Left ventricle myocardium inferior (tissue), 1 donor: Measurements from ENCODE around the gene CDC45. TPM values are rescaled to one million over a fixed set of nuclear protein-coding genes. Genes with fewer than 3 reads are reported as not detected.

Experiments
- DNase-seq: peaks from one replicate; pipeline ENCODE4 v3.0.0-alpha.2; 2020
- H3K27ac ChIP-seq: fragments of 200-600 bp; replicated peaks from 2 replicates; pipeline ENCODE4 v1.8.0; 2021
- H3K27me3 ChIP-seq: fragments of 200-600 bp; 2 replicates; pipeline ENCODE4 v1.8.0; 2021; ENCODE audit warnings: low read depth
- H3K36me3 ChIP-seq: fragments of 200-600 bp; 2 replicates; pipeline ENCODE4 v1.8.0; 2021
- H3K4me1 ChIP-seq: fragments of 200-600 bp; 2 replicates; pipeline ENCODE4 v1.8.0; 2021
- H3K4me3 ChIP-seq: fragments of 200-600 bp; 2 replicates; pipeline ENCODE4 v1.8.0; 2021; ENCODE audit warnings: mild to moderate bottlenecking, moderate library complexity
- H3K9me3 ChIP-seq: fragments of 200-600 bp; replicated peaks from 2 replicates; pipeline ENCODE4 v1.8.0; 2021
- intact Hi-C: fragments of 100-400 bp; cut with micrococcal nuclease; formaldehyde crosslinking; loops from one replicate; pipeline ENCODE4 v1.11.0; 2022
- total RNA-seq: library from RNA; stranded (reverse); fragmentation: NEBNext Ultra II Directional; extraction: Animal tissue kit (Norgen Biotek cat#: 25700); gene quantifications from one replicate; pipeline ENCODE4 v1.2.1, GENCODE V29; 2021
- TF ChIP-seq, protein P1 (sequence below): fragments of 200-600 bp; IDR thresholded peaks from 2 replicates; pipeline ENCODE4 v1.8.0; 2021; ENCODE audit warnings: antibody characterized with exemption, mild to moderate bottlenecking, borderline replicate concordance
- donor health status: DM: no; HTN: yes; CAD: no; lungs with severe emphysema.

Gene CDC45
- total RNA-seq, 1 donor from 2014 or later, result 0.77 TPM

DNA sequence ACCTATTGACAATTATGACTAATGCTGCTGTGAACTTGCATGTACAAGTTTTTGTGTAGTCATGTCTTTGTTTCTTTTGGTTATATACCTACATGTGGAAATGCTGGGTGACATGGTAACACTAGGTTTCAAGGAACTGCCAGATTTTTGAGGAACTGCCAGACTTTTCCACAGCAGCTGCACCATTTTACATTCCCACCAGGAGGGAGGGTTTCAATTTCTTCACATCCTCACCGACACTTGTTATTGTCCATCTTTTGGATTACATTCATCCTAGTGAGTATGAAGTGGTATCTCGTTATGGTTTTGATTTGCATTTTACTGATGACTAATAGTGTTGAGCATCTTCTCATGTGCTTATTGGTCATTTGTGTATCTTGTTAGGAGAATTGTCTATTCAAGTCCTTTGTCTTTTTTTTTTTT lies 31.2 kb downstream of the CDC45 start:
- Histone ChIP-seq H3K27me3 (no peaks in the 10 kb centered on the region), H3K4me1 (no peaks in the 10 kb centered on the region), H3K27ac (no peak overlapping the region), H3K36me3 (no peaks in the 10 kb centered on the region), H3K4me3 (no peak overlapping the region), H3K9me3 (peaks cover 18% of the 10 kb centered on the region)
- no peak for DNase-seq
- intact Hi-C loops, result no loop called here
- TF ChIP-seq, protein P1, sequence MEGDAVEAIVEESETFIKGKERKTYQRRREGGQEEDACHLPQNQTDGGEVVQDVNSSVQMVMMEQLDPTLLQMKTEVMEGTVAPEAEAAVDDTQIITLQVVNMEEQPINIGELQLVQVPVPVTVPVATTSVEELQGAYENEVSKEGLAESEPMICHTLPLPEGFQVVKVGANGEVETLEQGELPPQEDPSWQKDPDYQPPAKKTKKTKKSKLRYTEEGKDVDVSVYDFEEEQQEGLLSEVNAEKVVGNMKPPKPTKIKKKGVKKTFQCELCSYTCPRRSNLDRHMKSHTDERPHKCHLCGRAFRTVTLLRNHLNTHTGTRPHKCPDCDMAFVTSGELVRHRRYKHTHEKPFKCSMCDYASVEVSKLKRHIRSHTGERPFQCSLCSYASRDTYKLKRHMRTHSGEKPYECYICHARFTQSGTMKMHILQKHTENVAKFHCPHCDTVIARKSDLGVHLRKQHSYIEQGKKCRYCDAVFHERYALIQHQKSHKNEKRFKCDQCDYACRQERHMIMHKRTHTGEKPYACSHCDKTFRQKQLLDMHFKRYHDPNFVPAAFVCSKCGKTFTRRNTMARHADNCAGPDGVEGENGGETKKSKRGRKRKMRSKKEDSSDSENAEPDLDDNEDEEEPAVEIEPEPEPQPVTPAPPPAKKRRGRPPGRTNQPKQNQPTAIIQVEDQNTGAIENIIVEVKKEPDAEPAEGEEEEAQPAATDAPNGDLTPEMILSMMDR, result no peak

DNA sequence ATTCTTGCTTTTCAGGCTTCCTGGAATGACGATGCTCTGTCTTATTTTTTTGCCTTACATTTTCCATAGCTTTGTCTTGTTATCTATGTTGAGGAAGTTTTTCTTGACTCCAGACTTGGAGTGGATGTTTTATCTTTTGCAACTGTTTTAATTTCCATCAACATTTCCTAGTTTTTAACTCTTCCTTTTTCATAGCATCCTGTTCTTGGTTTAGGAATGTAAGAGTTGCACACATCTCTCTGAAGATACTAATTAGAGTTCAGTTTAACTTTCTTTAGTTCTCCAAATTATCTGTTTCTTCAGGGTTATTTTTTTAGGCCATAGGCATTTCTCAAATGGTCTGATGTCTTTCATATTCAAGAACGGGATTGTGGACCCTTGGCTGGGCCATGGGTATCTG lies 34.1 kb downstream of the CDC45 start:
- DNase-seq, result no peak
- Histone ChIP-seq H3K27me3 (no peaks in the 10 kb centered on the region), H3K9me3 (peaks cover 18% of the 10 kb centered on the region), H3K27ac (no peak overlapping the region), H3K36me3 (no peaks in the 10 kb centered on the region), H3K4me1 (no peaks in the 10 kb centered on the region), H3K4me3 (no peak overlapping the region)
- intact Hi-C loops, result no loop called here
- TF ChIP-seq, protein P1, result no peak

GRCh38 chr22:19514831-19515565 lies 35.3 kb downstream of the CDC45 start:
- DNase-seq, result no peak
- TF ChIP-seq, protein P1, result no peak
- intact Hi-C loops, result no loop called here
- Histone ChIP-seq H3K4me3 (no peak overlapping the region), H3K4me1 (no peaks in the 10 kb centered on the region), H3K27ac (no peak overlapping the region), H3K36me3 (no peaks in the 10 kb centered on the region), H3K9me3 (peaks cover 18% of the 10 kb centered on the region), H3K27me3 (no peaks in the 10 kb centered on the region)

- Histone ChIP-seq H3K36me3 (no peaks in the 10 kb centered on the region), H3K9me3 (peaks cover 18% of the 10 kb centered on the region), H3K4me3 (no peak overlapping the region), H3K4me1 (no peaks in the 10 kb centered on the region), H3K27ac (no peak overlapping the region), H3K27me3 (no peaks in the 10 kb centered on the region)
- intact Hi-C loops, result no loop called here
- no peak for DNase-seq
- TF ChIP-seq, protein P1, result no peak
These were observed 36.1 kb downstream of the CDC45 start for GRCh38 chr22:19515654-19516377.

DNA sequence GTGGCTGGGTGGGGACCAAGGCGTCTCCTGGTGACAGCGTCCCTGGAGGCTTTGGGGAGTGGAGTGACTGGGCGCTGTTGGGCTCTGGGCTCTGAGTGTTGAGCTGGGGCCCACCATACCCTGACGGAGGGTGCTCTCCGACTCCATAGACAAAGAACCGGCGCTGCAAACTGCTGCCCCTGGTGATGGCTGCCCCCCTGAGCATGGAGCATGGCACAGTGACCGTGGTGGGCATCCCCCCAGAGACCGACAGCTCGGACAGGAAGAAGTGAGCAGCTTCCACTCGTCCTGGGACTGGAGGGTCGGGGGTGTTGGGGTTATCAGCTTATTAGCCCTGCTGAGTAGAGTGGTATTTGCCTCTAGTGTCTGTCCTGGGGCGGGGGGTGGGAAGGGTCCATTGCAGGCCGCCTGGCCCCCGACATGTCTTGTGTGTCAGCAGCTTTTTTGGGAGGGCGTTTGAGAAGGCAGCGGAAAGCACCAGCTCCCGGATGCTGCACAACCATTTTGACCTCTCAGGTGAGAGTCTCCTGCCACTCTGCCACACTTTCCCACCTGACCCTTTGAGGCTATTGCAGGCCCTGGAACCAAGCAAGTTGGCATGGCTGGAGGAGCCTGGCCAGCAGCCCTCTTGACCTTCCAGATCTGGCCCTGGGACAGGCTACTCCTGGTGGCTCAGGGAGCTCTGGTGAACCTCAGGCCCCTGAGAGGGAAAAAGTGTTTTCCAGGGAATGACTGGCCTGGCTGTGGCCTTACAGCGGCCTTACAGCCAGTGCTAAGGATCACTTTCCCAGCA lies 36.9 kb downstream of the CDC45 start:
- DNase-seq, result no peak
- intact Hi-C loops, result no loop called here
- no peak overlapping the region for H3K4me3 ChIP-seq
- peaks cover 18% of the 10 kb centered on the region for H3K9me3 ChIP-seq
- H3K27me3 ChIP-seq, result no peaks in the 10 kb centered on the region
- TF ChIP-seq, protein P1, result no peak
- no peak overlapping the region for H3K27ac ChIP-seq
- peaks cover 2% of the 10 kb centered on the region for H3K4me1 ChIP-seq
- H3K36me3 ChIP-seq, result no peaks in the 10 kb centered on the region
